ENCODE data around the gene ALK. TPM values are rescaled to one million over a fixed set of nuclear protein-coding genes. Genes with fewer than 3 reads are reported as not detected.

The ALK gene
- total and polyA plus RNA-seq, 2 donors (not counting 1 experiment from before 2014, with no cell fraction given), result not detected

DNA sequence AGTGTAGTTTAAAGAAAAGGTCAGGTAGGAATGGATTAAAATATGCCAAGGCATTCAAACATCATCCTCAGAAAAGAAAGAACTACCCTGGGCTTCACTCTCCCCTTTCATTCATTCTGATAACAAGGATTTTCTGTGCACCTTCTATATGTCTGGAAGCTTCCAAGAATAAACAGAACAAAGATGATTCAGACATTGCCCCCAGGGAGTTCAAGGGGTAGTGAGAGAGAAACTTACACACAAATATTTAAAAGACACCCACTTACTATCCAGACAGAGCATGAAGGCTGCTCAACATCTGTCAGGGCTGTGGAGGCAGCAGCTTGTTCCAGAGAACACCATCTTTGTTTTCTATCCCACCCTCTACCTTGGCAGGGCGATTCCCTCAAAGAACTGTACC lies 140.5 kb downstream of the ALK start:
- Histone ChIP-seq H3K27me3 (replicated peaks in 1 of 4; ENCODE audit: control extremely low read depth in 1 of 4, control insufficient read depth in 3 of 4, insufficient read depth in 4 of 4, low read length in 3 of 4) (peaks cover 0 to 2% (median 0%) of the 10 kb centered on the region in 4 experiments), H3K36me3 (replicated peaks in 1 of 2; ENCODE audit: control extremely low read depth in 1 of 2, control insufficient read depth in 1 of 2, extremely low read depth in 1 of 2, insufficient read depth in 2 of 2, low read length in 1 of 2) (no peaks in the 10 kb centered on the region), H3K27ac (ENCODE audit: low read length in 2 of 2) (no peak overlapping the region), H4K20me1 (ENCODE audit: control insufficient read depth, insufficient read depth, low read length, poor library complexity, severe bottlenecking) (no peaks in the 10 kb centered on the region), H3K4me1 (ENCODE audit: control insufficient read depth in 2 of 2, insufficient read depth in 2 of 2, low read length in 2 of 2) (no peaks in the 10 kb centered on the region), H3K4me2 (replicated peaks; ENCODE audit: low read depth, low read length, poor library complexity, severe bottlenecking) (no peak overlapping the region), H2AFZ (ENCODE audit: insufficient read depth, low read depth, low read length, poor library complexity, severe bottlenecking) (no peak overlapping the region), H3K4me3 (ENCODE audit: control extremely low read depth in 1 of 5, extremely low read depth in 1 of 5, insufficient read depth in 1 of 5, low read depth in 2 of 5, low read length in 4 of 5) (no peak overlapping the region), H3K9ac (ENCODE audit: low read length) (no peak overlapping the region), H3K79me2 (ENCODE audit: control insufficient read depth, insufficient read depth, low read length) (no peaks in the 10 kb centered on the region), H3K9me3 (ENCODE audit: control extremely low read depth in 1 of 3, control insufficient read depth in 2 of 3, insufficient read depth in 1 of 3, low read length in 2 of 3) (no peaks in the 10 kb centered on the region)
- Mint-ChIP-seq H3K4me1 (no peaks in the 10 kb centered on the region), H3K27ac (no peak overlapping the region), H3K9me3 (ENCODE audit: insufficient read depth) (no peaks in the 10 kb centered on the region), H3K27me3 (peaks cover 16% of the 10 kb centered on the region), H3K4me3 (no peak overlapping the region)
- 40% methylated on average over 1 of the region's 1 CpG for WGBS (ENCODE audit: insufficient coverage)
- intact Hi-C loops (cut with micrococcal nuclease), result no loop called here
- ChIA-PET CTCF (no interaction called here), POLR2A (no interaction called here)
- no peak for DNase-seq
- ATAC-seq (ENCODE audit: low read depth), result no peak
- TF ChIP-seq, protein P1, sequence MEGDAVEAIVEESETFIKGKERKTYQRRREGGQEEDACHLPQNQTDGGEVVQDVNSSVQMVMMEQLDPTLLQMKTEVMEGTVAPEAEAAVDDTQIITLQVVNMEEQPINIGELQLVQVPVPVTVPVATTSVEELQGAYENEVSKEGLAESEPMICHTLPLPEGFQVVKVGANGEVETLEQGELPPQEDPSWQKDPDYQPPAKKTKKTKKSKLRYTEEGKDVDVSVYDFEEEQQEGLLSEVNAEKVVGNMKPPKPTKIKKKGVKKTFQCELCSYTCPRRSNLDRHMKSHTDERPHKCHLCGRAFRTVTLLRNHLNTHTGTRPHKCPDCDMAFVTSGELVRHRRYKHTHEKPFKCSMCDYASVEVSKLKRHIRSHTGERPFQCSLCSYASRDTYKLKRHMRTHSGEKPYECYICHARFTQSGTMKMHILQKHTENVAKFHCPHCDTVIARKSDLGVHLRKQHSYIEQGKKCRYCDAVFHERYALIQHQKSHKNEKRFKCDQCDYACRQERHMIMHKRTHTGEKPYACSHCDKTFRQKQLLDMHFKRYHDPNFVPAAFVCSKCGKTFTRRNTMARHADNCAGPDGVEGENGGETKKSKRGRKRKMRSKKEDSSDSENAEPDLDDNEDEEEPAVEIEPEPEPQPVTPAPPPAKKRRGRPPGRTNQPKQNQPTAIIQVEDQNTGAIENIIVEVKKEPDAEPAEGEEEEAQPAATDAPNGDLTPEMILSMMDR (IDR thresholded peaks at IDR 0.05), result no peak
- no peak for TF ChIP-seq EZH2 (IDR thresholded peaks at IDR 0.05; ENCODE audit: borderline replicate concordance, insufficient read depth, low read depth, low read length, poor library complexity, severe bottlenecking)

- Histone ChIP-seq H3K9me3 (ENCODE audit: control extremely low read depth in 1 of 3, control insufficient read depth in 2 of 3, insufficient read depth in 1 of 3, low read length in 2 of 3) (no peaks in the 10 kb centered on the region), H3K36me3 (replicated peaks in 1 of 2; ENCODE audit: control extremely low read depth in 1 of 2, control insufficient read depth in 1 of 2, extremely low read depth in 1 of 2, insufficient read depth in 2 of 2, low read length in 1 of 2) (no peaks in the 10 kb centered on the region), H3K27ac (ENCODE audit: low read length in 2 of 2) (no peak overlapping the region), H3K4me3 (ENCODE audit: control extremely low read depth in 1 of 5, extremely low read depth in 1 of 5, insufficient read depth in 1 of 5, low read depth in 2 of 5, low read length in 4 of 5) (no peak overlapping the region), H3K4me1 (ENCODE audit: control insufficient read depth in 2 of 2, insufficient read depth in 2 of 2, low read length in 2 of 2) (no peaks in the 10 kb centered on the region), H4K20me1 (ENCODE audit: control insufficient read depth, insufficient read depth, low read length, poor library complexity, severe bottlenecking) (no peaks in the 10 kb centered on the region), H3K27me3 (replicated peaks in 1 of 4; ENCODE audit: control extremely low read depth in 1 of 4, control insufficient read depth in 3 of 4, insufficient read depth in 4 of 4, low read length in 3 of 4) (no peaks in the 10 kb centered on the region), H3K4me2 (replicated peaks; ENCODE audit: low read depth, low read length, poor library complexity, severe bottlenecking) (no peak overlapping the region), H2AFZ (ENCODE audit: insufficient read depth, low read depth, low read length, poor library complexity, severe bottlenecking) (no peak overlapping the region), H3K9ac (ENCODE audit: low read length) (no peak overlapping the region), H3K79me2 (ENCODE audit: control insufficient read depth, insufficient read depth, low read length) (no peaks in the 10 kb centered on the region)
- ChIA-PET CTCF (no interaction called here), POLR2A (no interaction called here)
- Mint-ChIP-seq H3K4me1 (no peaks in the 10 kb centered on the region), H3K9me3 (ENCODE audit: insufficient read depth) (no peaks in the 10 kb centered on the region), H3K27me3 (peaks cover 14% of the 10 kb centered on the region), H3K27ac (no peak overlapping the region), H3K4me3 (no peak overlapping the region)
- 80% methylated on average over 1 of the region's 2 CpGs for WGBS (ENCODE audit: insufficient coverage)
- DNase-seq, result no peak
- intact Hi-C loops (cut with micrococcal nuclease), result no loop called here
- TF ChIP-seq EZH2 (IDR thresholded peaks at IDR 0.05; ENCODE audit: borderline replicate concordance, insufficient read depth, low read depth, low read length, poor library complexity, severe bottlenecking), result no peak
- TF ChIP-seq, protein P1 (IDR thresholded peaks at IDR 0.05), result no peak
- no peak for ATAC-seq (ENCODE audit: low read depth)
Measured at GRCh38 chr2:29777161-29777560, 144.2 kb downstream of the ALK start.
